Stimulated activated CD4-positive, alpha-beta T cell treated with anti-CD3 and anti-CD28 coated beads, Interleukin-15, amount 100 ng/mL, for 48 hours (primary cell): Measurements from ENCODE around the gene ASCL4.
"Not testable (repeated sequence)": the region's sequence is repeated elsewhere in the genome, so short reads cannot be mapped to it uniquely, and the experiment has no call there.

Experiments used
- DNase-seq, 2 donors: peaks; one replicate each; pipeline ENCODE4 v3.0.0-alpha.2; 2020; ENCODE audit warnings: low read depth in 2 of 2

ASCL4 gene

DNA sequence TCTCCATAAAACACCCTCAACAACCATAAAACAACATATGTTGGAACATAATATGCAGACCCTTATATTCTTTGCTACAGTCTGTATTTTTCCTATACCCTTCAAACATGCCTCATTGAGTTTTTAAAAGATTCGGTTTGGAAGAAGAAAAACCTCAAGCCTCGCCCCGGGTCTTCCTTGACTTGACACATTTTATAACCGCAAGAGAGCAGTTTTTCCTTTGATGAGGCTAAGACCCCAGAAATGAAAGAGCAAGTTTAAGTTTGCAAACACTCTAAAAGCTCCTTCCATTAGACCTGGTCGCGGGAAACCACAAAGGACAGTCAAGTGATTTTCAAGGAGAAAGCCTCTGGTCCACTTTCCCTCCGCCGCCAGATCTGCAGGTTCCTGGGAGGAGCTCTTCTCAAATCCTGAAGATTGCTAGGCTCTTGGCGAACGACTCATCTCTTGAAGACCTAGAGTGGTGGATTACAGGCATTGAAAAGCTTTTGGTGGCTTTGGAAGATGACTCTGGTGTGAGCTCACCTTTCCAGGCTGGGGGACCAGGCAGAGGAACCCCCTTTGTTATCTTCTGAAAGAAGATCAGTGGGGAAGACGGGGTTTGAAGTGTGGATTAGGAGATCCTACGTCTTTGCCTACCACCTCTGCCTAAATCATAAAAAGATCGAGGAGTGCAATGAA lies at the start of gene ASCL4:
TSS of gene ASCL4 (plus strand) at position 356 of the 681 bp plus-strand sequence. CDS start 515 bp downstream, outside the sequence.
- DNase-seq: no peak

- DNase-seq: not testable (repeated sequence)
Observed at GRCh38 chr12:107727327-107727726, 47.2 kb upstream of the ASCL4 start.

DNA sequence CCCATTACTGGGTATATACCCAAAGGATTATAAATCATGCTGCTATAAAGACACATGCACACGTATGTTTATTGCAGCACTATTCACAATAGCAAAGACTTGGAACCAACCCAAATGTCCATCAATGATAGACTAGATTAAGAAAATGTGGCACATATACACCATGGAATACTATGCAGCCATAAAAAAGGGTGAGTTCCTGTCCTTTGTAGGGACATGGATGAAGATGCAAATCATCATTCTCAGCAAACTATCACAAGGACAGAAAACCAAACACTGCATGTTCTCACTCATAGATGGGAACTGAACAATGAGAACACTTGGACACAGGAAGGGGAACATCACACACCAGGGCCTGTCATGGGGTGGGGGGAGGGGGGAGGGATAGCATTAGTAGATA lies 46.8 kb upstream of the ASCL4 start:
- not testable (repeated sequence) for DNase-seq

GRCh38 chr12:107730618-107731341 lies 43.7 kb upstream of the ASCL4 start:
- DNase-seq: no peak

DNA sequence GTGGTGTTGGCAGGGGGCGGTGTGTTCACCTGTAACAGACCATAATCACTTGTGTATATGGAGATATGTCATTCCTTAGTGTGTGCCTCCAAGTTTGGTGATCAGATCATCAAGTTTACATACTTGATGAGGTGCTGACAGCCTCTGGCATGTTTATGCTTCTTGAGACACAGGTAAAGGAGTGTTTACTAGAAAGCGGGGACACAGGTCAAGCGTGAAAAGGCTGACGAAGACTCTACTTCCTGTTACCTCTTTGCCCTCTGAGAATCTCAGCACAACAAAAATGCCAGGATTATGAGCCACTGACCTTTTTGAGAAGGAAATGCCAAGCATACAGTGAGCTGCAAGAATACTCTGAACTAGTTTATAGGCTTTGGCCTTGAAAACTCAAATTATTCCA lies 43.1 kb upstream of the ASCL4 start:
- DNase-seq: no peak

GRCh38 chr12:107732365-107732764 lies 42.1 kb upstream of the ASCL4 start:
- DNase-seq: no peak

DNA sequence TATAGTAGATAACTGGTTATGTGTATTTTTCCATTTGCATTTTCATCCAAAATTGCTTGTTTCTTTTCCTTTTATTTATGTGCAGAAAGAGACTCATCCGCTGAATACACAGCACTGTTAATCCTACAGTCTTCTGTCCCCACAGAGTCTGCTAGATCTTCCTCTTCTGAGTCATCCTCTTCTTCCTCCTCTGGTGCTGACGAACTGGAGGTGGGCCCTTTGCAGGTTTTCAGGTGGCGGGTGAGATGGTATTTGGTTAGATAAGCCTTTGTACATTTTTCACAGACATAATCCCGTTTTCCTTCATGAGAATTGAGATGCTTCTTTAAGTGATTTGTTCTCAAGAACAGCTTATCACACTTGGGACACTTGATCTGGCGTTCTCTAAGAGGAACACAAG lies 40.4 kb upstream of the ASCL4 start:
- DNase-seq: no peak

GRCh38 chr12:107735763-107736162 lies 38.7 kb upstream of the ASCL4 start:
- DNase-seq: no peak

GRCh38 chr12:107736914-107737313 lies 37.6 kb upstream of the ASCL4 start:
- DNase-seq: no peak

DNA sequence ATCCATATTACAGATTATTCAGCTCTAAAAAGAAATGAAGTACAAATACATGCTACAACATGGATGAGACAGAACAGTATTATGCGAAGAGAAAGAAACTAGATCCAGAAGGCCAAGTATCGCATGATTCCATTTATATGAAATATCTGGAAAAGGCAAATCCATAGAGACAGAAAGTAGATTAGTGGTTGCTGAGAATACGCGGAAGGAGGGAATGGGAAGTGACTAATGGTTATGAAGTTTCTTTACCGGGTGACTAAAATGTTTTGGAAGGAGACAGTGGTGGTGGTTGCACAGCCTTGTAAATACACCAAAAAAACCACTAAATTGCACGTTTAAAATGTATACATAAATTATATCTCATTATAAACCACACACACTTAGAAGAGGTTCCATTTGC lies 26.0 kb upstream of the ASCL4 start:
- DNase-seq: no peak

DNA sequence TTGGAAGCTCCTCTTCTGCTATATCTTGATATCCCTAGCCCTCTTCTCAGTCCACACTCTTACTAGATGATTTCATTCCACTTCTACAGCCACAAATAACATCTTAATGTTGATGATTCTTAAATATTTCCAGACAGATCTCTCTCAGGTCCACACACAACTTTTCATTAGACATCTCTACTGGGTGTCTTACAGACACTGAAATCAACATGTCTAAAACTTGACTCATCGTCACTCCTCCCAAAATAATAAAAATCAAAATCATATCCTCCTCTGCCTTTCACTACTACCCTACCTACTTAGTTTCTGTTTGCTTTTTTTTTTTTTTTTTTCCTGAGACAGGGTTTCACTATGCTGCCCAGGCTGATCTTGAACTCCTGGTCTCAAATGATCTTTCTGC lies 25.4 kb upstream of the ASCL4 start:
- DNase-seq: no peak

DNA sequence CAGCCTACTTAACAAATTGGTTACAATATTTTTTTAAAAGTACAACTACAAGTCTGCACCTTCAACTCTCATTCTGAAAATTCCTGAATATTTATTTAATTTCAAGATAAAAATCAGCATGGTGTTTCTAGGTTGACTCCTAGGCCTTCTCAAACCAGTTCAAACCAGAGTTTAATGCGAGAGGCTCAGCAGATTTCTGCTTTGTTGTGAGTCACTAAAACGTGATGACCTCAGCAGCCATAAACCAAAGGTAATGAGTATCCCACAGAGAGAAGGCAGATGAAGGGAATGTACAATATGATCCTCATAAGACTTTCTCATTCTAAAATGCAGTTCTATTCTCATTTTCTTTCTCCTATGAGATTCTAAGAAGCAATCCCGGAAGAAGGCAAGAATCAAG lies 15.1 kb upstream of the ASCL4 start:
- DNase-seq: peak; percentile 14 to 27

GRCh38 chr12:107760207-107760808 lies 14.2 kb upstream of the ASCL4 start:
- peak in 1 of 2 donors; percentile 18 for DNase-seq

DNA sequence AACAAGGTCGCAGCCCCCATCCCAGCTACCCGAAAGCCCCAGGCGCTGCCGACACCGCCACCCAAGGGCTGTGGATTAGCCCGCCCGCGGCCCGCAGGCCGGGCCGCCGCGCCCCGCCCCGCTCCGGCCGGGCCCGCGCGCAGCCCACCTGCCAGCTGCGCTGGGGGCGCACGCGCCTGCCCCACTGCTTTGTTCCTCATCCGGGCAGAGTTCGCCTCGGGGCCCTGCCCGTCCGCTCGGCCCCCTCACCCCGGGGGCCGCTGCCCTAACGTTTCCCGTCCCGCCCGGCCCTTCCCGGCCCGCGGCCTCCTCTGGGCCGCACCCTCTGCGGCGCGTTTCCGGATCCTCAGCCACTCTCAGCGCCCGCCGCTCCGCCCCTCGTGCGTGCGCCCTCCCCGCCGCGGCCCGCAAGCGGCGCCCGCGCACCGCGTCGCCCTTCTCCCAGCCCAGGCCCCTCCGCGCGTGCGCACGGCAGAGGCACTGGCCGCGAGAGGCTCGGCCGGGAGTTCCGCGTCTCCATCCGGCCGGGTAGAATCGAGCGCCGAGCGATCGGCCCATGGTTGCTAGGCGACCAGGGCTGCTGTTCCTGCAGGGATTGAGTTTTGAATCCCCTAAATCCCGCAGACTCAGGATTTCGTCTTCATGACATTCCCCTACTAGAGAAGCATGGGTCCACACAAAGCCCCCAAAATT lies 13.5 kb upstream of the ASCL4 start, which contains the start of gene PRDM4:
TSS of gene PRDM4 (minus strand) at position 329 of the 693 bp plus-strand sequence. CDS start 622 bp downstream, outside the sequence.
- DNase-seq: peak; percentile 79 to 88

DNA sequence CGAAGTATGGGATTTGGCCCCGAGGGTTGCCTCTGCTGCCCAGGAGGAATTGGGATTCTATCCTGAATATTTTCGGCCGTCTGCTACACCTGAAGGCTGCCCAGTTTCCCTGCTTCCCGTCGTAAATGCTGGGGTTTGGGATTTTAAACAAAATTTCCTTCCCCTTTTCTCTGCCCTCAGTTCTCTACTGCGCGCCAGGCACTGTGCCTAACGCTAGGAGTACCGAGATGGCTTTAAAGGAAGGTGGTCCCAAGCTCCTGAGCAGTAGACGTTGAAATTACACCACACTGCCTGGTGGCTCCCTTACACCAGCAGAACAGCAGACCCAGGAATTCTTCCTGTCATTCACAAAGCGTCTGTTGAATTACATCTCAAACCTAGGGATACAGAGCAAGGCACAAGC lies 13.0 kb upstream of the ASCL4 start:
- DNase-seq: no peak

- DNase-seq: no peak
Observed at GRCh38 chr12:107762874-107763273, 11.6 kb upstream of the ASCL4 start.

DNA sequence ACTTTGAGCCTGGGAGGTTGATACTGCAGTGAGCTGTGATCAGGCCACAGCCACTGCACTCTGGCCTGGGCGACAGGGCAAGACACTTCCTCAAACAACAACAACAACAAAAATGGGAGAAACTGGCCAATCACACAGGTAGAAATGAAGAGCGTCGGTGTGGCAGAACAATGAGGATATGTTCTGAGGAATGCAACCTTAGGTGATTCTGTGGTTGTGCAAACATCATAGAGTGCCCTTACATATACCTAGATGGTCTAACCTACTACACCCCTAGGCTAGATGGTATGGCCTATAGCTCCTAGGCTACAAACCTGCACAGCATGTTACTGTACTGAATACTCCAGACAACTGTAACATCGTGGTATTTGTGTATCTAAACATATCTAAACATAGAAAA lies 9.9 kb upstream of the ASCL4 start:
- no peak for DNase-seq

DNA sequence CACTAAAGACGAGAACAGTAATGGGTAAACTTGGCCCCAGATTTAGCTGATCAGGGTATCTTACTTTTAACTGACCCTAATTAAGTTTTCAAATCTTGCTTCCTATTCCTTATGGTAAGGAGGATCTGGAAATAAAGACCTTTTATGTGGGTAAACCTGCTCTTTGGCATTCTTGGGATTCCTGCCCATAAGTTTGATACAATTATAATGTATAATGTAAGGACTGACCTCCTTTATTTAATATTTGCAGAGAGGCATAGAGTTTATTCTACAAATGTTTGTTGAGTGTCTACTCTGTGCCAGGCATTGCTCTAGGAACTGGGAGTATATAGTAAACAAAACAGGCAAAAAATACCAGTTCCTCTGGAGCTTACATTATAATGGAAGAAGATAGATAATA lies 9.2 kb upstream of the ASCL4 start:
- DNase-seq: no peak

GRCh38 chr12:107767466-107767865 lies 7.0 kb upstream of the ASCL4 start:
- DNase-seq: no peak

- no peak for DNase-seq
Observed at GRCh38 chr12:107775093-107775721, 703 bp downstream of the ASCL4 start.

GRCh38 chr12:107776171-107776570 lies 1.7 kb downstream of the ASCL4 start:
- DNase-seq: no peak
